Ectodermal cell (in vitro differentiated cells): ENCODE measurements around the gene MCF2L2. TPM values are rescaled to one million over a fixed set of nuclear protein-coding genes. Genes with fewer than 3 reads are reported as not detected.
"Not testable (repeated sequence)": the region's sequence is repeated elsewhere in the genome, so short reads cannot be mapped to it uniquely, and the experiment has no call there.

Experiments
- H3K27ac ChIP-seq: 2 replicates; pipeline ENCODE4 v1.7.0; 2013; ENCODE audit warnings: mild to moderate bottlenecking, low read depth, low read length; ENCODE audit not compliant: insufficient read depth, poor library complexity, severe bottlenecking
- H3K27me3 ChIP-seq: 2 replicates; pipeline ENCODE4 v1.7.0; 2013; ENCODE audit warnings: mild to moderate bottlenecking, low read length; ENCODE audit not compliant: insufficient read depth, control insufficient read depth, poor library complexity, severe bottlenecking
- H3K36me3 ChIP-seq: one replicate; pipeline ENCODE4 v1.7.0; 2013; ENCODE audit warnings: low read length; ENCODE audit not compliant: control insufficient read depth, insufficient read depth
- H3K4me1 ChIP-seq: one replicate; pipeline ENCODE4 v1.7.0; 2013; ENCODE audit warnings: low read length; ENCODE audit not compliant: control insufficient read depth, insufficient read depth
- H3K4me3 ChIP-seq: 2 replicates; pipeline ENCODE4 v1.7.0; 2013; ENCODE audit warnings: low read depth, low read length, control low read depth; ENCODE audit not compliant: insufficient read depth
- H3K9me3 ChIP-seq: 2 replicates; pipeline ENCODE4 v1.7.0; 2013; ENCODE audit warnings: mild to moderate bottlenecking, low read length, moderate library complexity; ENCODE audit not compliant: control insufficient read depth
- WGBS, 2 experiments: methylation state at CpG; one replicate each; pipeline ENCODE4 v1.1.7; 2013; ENCODE audit warnings: missing lambda C conversion rate in 2 of 2; 5-methylcytosine and 5-hydroxymethylcytosine counted together
- polyA plus RNA-seq, 4 experiments: library from polyadenylated mRNA; stranded (reverse); fragments of 50-300 nt; gene quantifications; one replicate each; pipeline ENCODE4 v1.2.3, GENCODE V29; 2013

MCF2L2 gene
- 9.4 TPM for polyA plus RNA-seq (2013, experiment 1 of 4)
- 9.4 TPM for polyA plus RNA-seq (2013, experiment 2 of 4)
- polyA plus RNA-seq (2013, experiment 3 of 4), result 7.2 TPM
- 6.8 TPM for polyA plus RNA-seq (2013, experiment 4 of 4)

GRCh38 chr3:183428447-183429211 is at the start of gene MCF2L2:
TSS of gene MCF2L2 (minus strand) at chr3:183428619. CDS start at chr3:183427977, 642 bp downstream.
- Histone ChIP-seq H3K27ac (no peak within 1 kb of the TSS), H3K27me3 (peaks cover 23% of the 10 kb centered on the region), H3K4me3 (peak within 1 kb of the TSS; percentile 78), H3K4me1 (peaks cover 15% of the 10 kb centered on the region), H3K9me3 (no peaks in the 10 kb centered on the region), H3K36me3 (no peaks in the 10 kb centered on the region)
- WGBS, 2 experiments, result 0 to 1% methylated on average over 68 of the region's 68 CpGs

GRCh38 chr3:183477801-183478456 is 49.5 kb upstream of the MCF2L2 start:
- H3K36me3 ChIP-seq, result no peaks in the 10 kb centered on the region
- peaks cover 6% of the 10 kb centered on the region for H3K4me1 ChIP-seq
- H3K9me3 ChIP-seq, result no peaks in the 10 kb centered on the region
- 83 to 84% methylated on average over 8 of the region's 8 CpGs for WGBS, 2 experiments
- H3K27me3 ChIP-seq, result no peaks in the 10 kb centered on the region
- no peak overlapping the region for H3K27ac ChIP-seq
- no peak overlapping the region for H3K4me3 ChIP-seq

- H3K4me3 ChIP-seq, H3K27ac ChIP-seq, H3K9me3 ChIP-seq, H3K36me3 ChIP-seq, H3K27me3 ChIP-seq, H3K4me1 ChIP-seq: not testable (repeated sequence)
- WGBS, 2 experiments, result 100% methylated on average over 1 of the region's 1 CpG; no CpG with 5 or more reads in 1 of the 2 experiments
Measured at GRCh38 chr3:183475764-183476162, 47.3 kb upstream of the MCF2L2 start.

- H3K9me3 ChIP-seq, result no peaks in the 10 kb centered on the region
- H3K4me3 ChIP-seq, result no peak overlapping the region
- H3K27ac ChIP-seq, result no peak overlapping the region
- H3K36me3 ChIP-seq, result no peaks in the 10 kb centered on the region
- WGBS, 2 experiments, result 90 to 93% methylated on average over 3 of the region's 3 CpGs
- H3K27me3 ChIP-seq, result no peaks in the 10 kb centered on the region
- H3K4me1 ChIP-seq, result peaks cover 6% of the 10 kb centered on the region
Measured at GRCh38 chr3:183475016-183475763, 46.8 kb upstream of the MCF2L2 start.

GRCh38 chr3:183473969-183474368 is 45.5 kb upstream of the MCF2L2 start:
- peaks cover under 1% of the 10 kb centered on the region for H3K4me1 ChIP-seq
- H3K4me3 ChIP-seq, result no peak overlapping the region
- no peaks in the 10 kb centered on the region for H3K9me3 ChIP-seq
- WGBS, 2 experiments, result 94% methylated on average over 2 of the region's 2 CpGs
- no peak overlapping the region for H3K27ac ChIP-seq
- H3K36me3 ChIP-seq, result no peaks in the 10 kb centered on the region
- no peaks in the 10 kb centered on the region for H3K27me3 ChIP-seq

- WGBS, 2 experiments, result 89 to 92% methylated on average over 6 of the region's 6 CpGs
Measured at GRCh38 chr3:183472155-183472554, 43.7 kb upstream of the MCF2L2 start.

GRCh38 chr3:183468424-183468823 is 40.0 kb upstream of the MCF2L2 start:
- no peaks in the 10 kb centered on the region for H3K36me3 ChIP-seq
- WGBS, 2 experiments, result 88 to 95% methylated on average over 1 of the region's 1 CpG
- H3K4me1 ChIP-seq, result no peaks in the 10 kb centered on the region
- no peak overlapping the region for H3K27ac ChIP-seq
- no peaks in the 10 kb centered on the region for H3K27me3 ChIP-seq
- H3K4me3 ChIP-seq, result no peak overlapping the region
- no peaks in the 10 kb centered on the region for H3K9me3 ChIP-seq

More at GRCh38 chr3:183472155-183472554, 43.7 kb upstream of the MCF2L2 start:
- Histone ChIP-seq H3K27ac (no peak overlapping the region), H3K4me3 (no peak overlapping the region), H3K9me3 (no peaks in the 10 kb centered on the region), H3K27me3 (no peaks in the 10 kb centered on the region), H3K36me3 (no peaks in the 10 kb centered on the region), H3K4me1 (no peaks in the 10 kb centered on the region)

- Histone ChIP-seq H3K27ac (no peak overlapping the region), H3K9me3 (no peaks in the 10 kb centered on the region), H3K4me1 (no peaks in the 10 kb centered on the region), H3K4me3 (no peak overlapping the region), H3K36me3 (no peaks in the 10 kb centered on the region), H3K27me3 (no peaks in the 10 kb centered on the region)
- WGBS, 2 experiments, result 70 to 73% methylated on average over 3 of the region's 3 CpGs
Measured at GRCh38 chr3:183466575-183466974, 38.2 kb upstream of the MCF2L2 start.

GRCh38 chr3:183465710-183466109 is 37.3 kb upstream of the MCF2L2 start:
- WGBS, 2 experiments, result 91 to 95% methylated on average over 12 of the region's 13 CpGs
- not testable (repeated sequence) for H3K36me3 ChIP-seq, H3K27me3 ChIP-seq

GRCh38 chr3:183464480-183464879 is 36.1 kb upstream of the MCF2L2 start:
- 91 to 96% methylated on average over 2 of the region's 2 CpGs for WGBS, 2 experiments
- Histone ChIP-seq H3K27ac (no peak overlapping the region), H3K36me3 (no peaks in the 10 kb centered on the region), H3K27me3 (no peaks in the 10 kb centered on the region), H3K9me3 (no peaks in the 10 kb centered on the region), H3K4me1 (no peaks in the 10 kb centered on the region), H3K4me3 (no peak overlapping the region)

More at GRCh38 chr3:183465710-183466109, 37.3 kb upstream of the MCF2L2 start:
- not testable (repeated sequence) for H3K27ac ChIP-seq, H3K4me1 ChIP-seq, H3K4me3 ChIP-seq, H3K9me3 ChIP-seq
